Astrocyte (in vitro differentiated cells and primary cell): Measurements from ENCODE around the gene OLFML3. TPM values are rescaled to one million over a fixed set of nuclear protein-coding genes. Genes with fewer than 3 reads are reported as not detected.

Experiments
- DNase-seq: peaks from one replicate; pipeline ENCODE4 v3.0.0-alpha.2; 2010; ENCODE audit warnings: low read depth
- FAIRE-seq: peaks from 2 replicates; lab custom pipeline; 2011; peaks lifted over from hg19 to GRCh38; lab: Jason Lieb, UNC
- H2AFZ ChIP-seq: 2 replicates; pipeline ENCODE4 v1.6.0; 2012; ENCODE audit warnings: low read depth, low read length, inconsistent platforms
- H3K27ac ChIP-seq: 2 replicates; pipeline ENCODE4 v1.5.1; 2011; ENCODE audit warnings: low read depth, low read length, inconsistent platforms
- H3K27me3 ChIP-seq: 2 replicates; pipeline ENCODE4 v1.6.0; 2011; ENCODE audit warnings: low read length, inconsistent platforms; ENCODE audit not compliant: insufficient read depth
- H3K36me3 ChIP-seq: 2 replicates; pipeline ENCODE4 v1.5.1; 2011; ENCODE audit warnings: low read length, inconsistent platforms; ENCODE audit not compliant: insufficient read depth
- H3K4me1 ChIP-seq: 2 replicates; pipeline ENCODE4 v1.5.1; 2011; ENCODE audit warnings: low read length, inconsistent platforms; ENCODE audit not compliant: insufficient read depth
- H3K4me2 ChIP-seq: 2 replicates; pipeline ENCODE4 v1.6.0; 2012; ENCODE audit warnings: low read length, inconsistent platforms
- H3K4me3 ChIP-seq: 2 replicates; pipeline ENCODE4 v1.5.1; 2011; ENCODE audit warnings: low read depth, mild to moderate bottlenecking, low read length, inconsistent platforms; ENCODE audit not compliant: insufficient read depth
- H3K79me2 ChIP-seq: 2 replicates; pipeline ENCODE4 v1.6.0; 2012; ENCODE audit warnings: mild to moderate bottlenecking, low read length, inconsistent platforms; ENCODE audit not compliant: insufficient read depth
- H3K9ac ChIP-seq: 2 replicates; pipeline ENCODE4 v1.6.0; 2012; ENCODE audit warnings: mild to moderate bottlenecking, low read length, inconsistent platforms
- H3K9me3 ChIP-seq: 2 replicates; pipeline ENCODE4 v1.5.1; 2012; ENCODE audit warnings: low read depth, mild to moderate bottlenecking, low read length, inconsistent platforms; ENCODE audit not compliant: insufficient read depth
- H4K20me1 ChIP-seq: 2 replicates; pipeline ENCODE4 v1.6.0; 2012; ENCODE audit warnings: low read length, inconsistent platforms; ENCODE audit not compliant: insufficient read depth
- H3K27ac Mint-ChIP-seq: one replicate; pipeline ENCODE4 v1.8.0; 2021; ENCODE audit warnings: mild to moderate bottlenecking, mixed read lengths; ENCODE audit not compliant: unreplicated experiment
- H3K27me3 Mint-ChIP-seq: one replicate; pipeline ENCODE4 v1.8.0; 2021; ENCODE audit warnings: low read depth, mixed read lengths; ENCODE audit not compliant: unreplicated experiment
- H3K36me3 Mint-ChIP-seq: one replicate; pipeline ENCODE4 v1.8.0; 2021; ENCODE audit warnings: low read depth, mixed read lengths; ENCODE audit not compliant: unreplicated experiment
- H3K4me1 Mint-ChIP-seq: one replicate; pipeline ENCODE4 v1.8.0; 2021; ENCODE audit warnings: low read depth, mixed read lengths; ENCODE audit not compliant: unreplicated experiment
- H3K4me3 Mint-ChIP-seq: one replicate; pipeline ENCODE4 v1.8.0; 2021; ENCODE audit warnings: mild to moderate bottlenecking, moderate library complexity, mixed read lengths; ENCODE audit not compliant: unreplicated experiment
- H3K9me3 Mint-ChIP-seq: one replicate; pipeline ENCODE4 v1.8.0; 2021; ENCODE audit warnings: mild to moderate bottlenecking, mixed read lengths; ENCODE audit not compliant: unreplicated experiment
- CTCF ChIP-seq: IDR thresholded peaks from 2 replicates; pipeline ENCODE4 v1.5.1; 2011; ENCODE audit warnings: low read depth, mild to moderate bottlenecking, inconsistent platforms, low read length, moderate library complexity; ENCODE audit not compliant: insufficient read depth
- EZH2 ChIP-seq: IDR thresholded peaks from 2 replicates; pipeline ENCODE4 v1.6.1; 2012; ENCODE audit warnings: mild to moderate bottlenecking, low read length, inconsistent platforms; ENCODE audit not compliant: insufficient read depth
- total RNA-seq: library from RNA; stranded (reverse); gene quantifications from 2 replicates; pipeline ENCODE4 v1.2.1, GENCODE V29; 2021

Gene OLFML3
- total RNA-seq, 1 donor from 2014 or later = 26.7 TPM

- Histone ChIP-seq H3K27ac (no peak overlapping the region), H3K27me3 (no peaks in the 10 kb centered on the region), H3K4me2 (no peak overlapping the region), H3K79me2 (no peaks in the 10 kb centered on the region), H3K36me3 (peaks cover 35% of the 10 kb centered on the region), H3K9me3 (no peaks in the 10 kb centered on the region), H3K9ac (no peak overlapping the region), H3K4me3 (no peak overlapping the region), H4K20me1 (peaks cover 3% of the 10 kb centered on the region), H2AFZ (no peak overlapping the region), H3K4me1 (no peaks in the 10 kb centered on the region)
- no peak for DNase-seq
- no peak for FAIRE-seq
- Mint-ChIP-seq H3K4me3 (no peak overlapping the region), H3K27me3 (no peaks in the 10 kb centered on the region), H3K9me3 (no peaks in the 10 kb centered on the region), H3K27ac (no peak overlapping the region), H3K4me1 (no peaks in the 10 kb centered on the region), H3K36me3 (peaks cover 6% of the 10 kb centered on the region)
- no peak for TF ChIP-seq EZH2
- no peak for TF ChIP-seq CTCF
These were observed 20.6 kb upstream of the OLFML3 start for GRCh38 chr1:113958691-113959090.

- H3K36me3 Mint-ChIP-seq = peaks cover 13% of the 10 kb centered on the region
- H3K27ac Mint-ChIP-seq = no peak overlapping the region
- no peaks in the 10 kb centered on the region for H3K4me1 Mint-ChIP-seq
- no peak overlapping the region for H3K9ac ChIP-seq
- no peak overlapping the region for H3K4me3 Mint-ChIP-seq
- no peak overlapping the region for H3K27ac ChIP-seq
- H3K9me3 Mint-ChIP-seq = no peaks in the 10 kb centered on the region
- FAIRE-seq = no peak
- no peak for DNase-seq
- TF ChIP-seq CTCF = no peak
- TF ChIP-seq EZH2 = no peak
- H3K36me3 ChIP-seq = peaks cover 34% of the 10 kb centered on the region
- no peaks in the 10 kb centered on the region for H3K79me2 ChIP-seq
- no peaks in the 10 kb centered on the region for H3K9me3 ChIP-seq
- H3K4me1 ChIP-seq = no peaks in the 10 kb centered on the region
- H3K27me3 ChIP-seq = no peaks in the 10 kb centered on the region
- no peaks in the 10 kb centered on the region for H3K27me3 Mint-ChIP-seq
- H4K20me1 ChIP-seq = no peaks in the 10 kb centered on the region
- no peak overlapping the region for H3K4me2 ChIP-seq
- no peak overlapping the region for H2AFZ ChIP-seq
- H3K4me3 ChIP-seq = no peak overlapping the region
These were observed 15.9 kb upstream of the OLFML3 start for GRCh38 chr1:113963281-113963906.

GRCh38 chr1:113965703-113966412, 13.4 kb upstream of the OLFML3 start:
- TF ChIP-seq EZH2 = no peak
- no peak for TF ChIP-seq CTCF

More at GRCh38 chr1:113965703-113966412, 13.4 kb upstream of the OLFML3 start:
- H4K20me1 ChIP-seq = no peaks in the 10 kb centered on the region
- no peaks in the 10 kb centered on the region for H3K79me2 ChIP-seq
- no peak overlapping the region for H3K9ac ChIP-seq
- Mint-ChIP-seq H3K36me3 (peaks cover 21% of the 10 kb centered on the region), H3K4me1 (no peaks in the 10 kb centered on the region), H3K4me3 (no peak overlapping the region), H3K27ac (no peak overlapping the region), H3K9me3 (no peaks in the 10 kb centered on the region), H3K27me3 (no peaks in the 10 kb centered on the region)
- no peak overlapping the region for H3K4me3 ChIP-seq
- peak; percentile 10 for DNase-seq
- no peak for FAIRE-seq
- H3K27me3 ChIP-seq = no peaks in the 10 kb centered on the region
- H3K4me1 ChIP-seq = no peaks in the 10 kb centered on the region
- H3K9me3 ChIP-seq = no peaks in the 10 kb centered on the region
- no peak overlapping the region for H3K27ac ChIP-seq
- no peak overlapping the region for H2AFZ ChIP-seq
- no peak overlapping the region for H3K4me2 ChIP-seq
- peaks cover 37% of the 10 kb centered on the region for H3K36me3 ChIP-seq
